ENCODE data around the gene IL1R1. TPM values are rescaled to one million over a fixed set of nuclear protein-coding genes. Genes with fewer than 3 reads are reported as not detected.
A peak's percentile ranks its signal among the peaks of the same experiment; 100 is the strongest.

Gene IL1R1
- total and polyA plus RNA-seq, 2 of the 4 experiments (the other 2 are of a cell fraction): 6.5 to 13.8 TPM

DNA sequence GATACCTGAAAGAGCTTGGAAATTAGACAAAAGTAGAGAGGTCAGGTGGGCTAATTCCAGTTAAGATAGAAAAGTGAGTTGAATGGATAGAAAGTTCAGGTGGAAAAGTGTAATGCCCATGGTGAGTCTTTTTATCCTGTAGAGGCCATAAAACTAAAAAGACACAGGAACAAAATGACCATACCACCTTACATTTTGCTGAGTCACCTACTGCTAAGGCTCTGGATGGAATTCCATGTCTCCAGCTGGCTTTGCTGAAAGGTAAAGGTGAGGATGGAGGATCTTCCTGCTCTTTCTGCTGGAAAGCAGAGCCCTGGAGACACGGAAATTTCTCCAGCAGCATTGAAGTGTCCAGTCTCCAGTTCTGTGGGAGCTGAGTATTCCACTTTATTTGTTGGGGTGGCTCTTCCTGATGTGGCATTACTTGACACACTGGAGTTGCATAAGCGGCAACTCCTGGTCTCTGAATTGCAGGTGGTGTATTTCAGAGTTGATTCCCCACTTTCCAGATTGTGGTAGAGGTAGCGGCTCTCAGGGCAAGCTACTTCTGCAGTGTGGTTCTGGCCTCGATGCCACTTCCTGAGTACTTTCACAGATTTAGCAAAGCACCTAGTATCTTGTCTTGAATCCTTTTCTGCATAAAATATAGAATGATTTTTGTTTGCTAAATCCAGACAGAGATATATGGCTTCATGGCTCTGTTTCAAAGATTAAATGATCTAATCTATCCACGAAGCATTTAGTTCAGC lies 55.0 kb downstream of the IL1R1 start:
- no TSS peak for BruUV-seq (replicated peaks)
- ATAC-seq (ENCODE audit: low read depth): no peak

More for the DNA sequence above, 55.0 kb downstream of the IL1R1 start:
- Histone ChIP-seq H4K8ac (ENCODE audit: low read depth in 2 of 2, low read length in 2 of 2) (no peak overlapping the region), H3K14ac (replicated peaks; ENCODE audit: low read depth, low read length) (no peak overlapping the region), H2BK20ac (ENCODE audit: low read depth, low read length) (no peak overlapping the region), H3K9me3 (ENCODE audit: control insufficient read depth, insufficient read depth, low read length) (no peaks in the 10 kb centered on the region), H3K9me1 (ENCODE audit: insufficient read depth, low read length) (0 out of 2 replicates have a peak, but pooled peaks cover 4% of the 10 kb centered on the region), H4K5ac (ENCODE audit: low read depth, low read length) (no peak overlapping the region), H2AK9ac (replicated peaks; ENCODE audit: low read depth, low read length, poor library complexity) (no peak overlapping the region), H3K4me3 (ENCODE audit: insufficient read depth, low read depth, low read length) (no peak overlapping the region), H3K4ac (ENCODE audit: low read depth, low read length) (no peak overlapping the region), H3K4me1 (ENCODE audit: control insufficient read depth, insufficient read depth, low read length) (peaks cover 3% of the 10 kb centered on the region; the same call in 1 of the 2 replicates), H4K91ac (ENCODE audit: insufficient read depth, low read depth, low read length) (no peak overlapping the region), H2BK5ac (ENCODE audit: low read depth, low read length, poor library complexity, severe bottlenecking) (no peak overlapping the region), H3K27ac (ENCODE audit: insufficient read depth, low read length) (no peak overlapping the region), H3K4me2 (ENCODE audit: low read depth, low read length) (no peak overlapping the region), H4K20me1 (ENCODE audit: insufficient read depth, low read length) (no peaks in the 10 kb centered on the region), H2AK5ac (ENCODE audit: low read depth, low read length) (no peak overlapping the region), H3K56ac (ENCODE audit: extremely low read depth, insufficient read depth, low read length) (no peak overlapping the region), H3K18ac (ENCODE audit: low read depth, low read length) (no peak overlapping the region), H2BK15ac (ENCODE audit: low read depth, low read length) (no peak overlapping the region), H3K79me1 (ENCODE audit: low read depth in 1 of 2, low read length in 2 of 2) (no peaks in the 10 kb centered on the region), H3K36me3 (ENCODE audit: control insufficient read depth, insufficient read depth, low read length) (no peaks in the 10 kb centered on the region), H3K23ac (ENCODE audit: low read depth, low read length) (no peak overlapping the region), H3K27me3 (ENCODE audit: control insufficient read depth, insufficient read depth, low read length) (no peaks in the 10 kb centered on the region; the same call in 1 of the 2 replicates), H2BK120ac (ENCODE audit: low read depth, low read length) (no peak overlapping the region), H3K9ac (ENCODE audit: low read depth, low read length) (no peak overlapping the region), H2AFZ (replicated peaks; ENCODE audit: low read length, poor library complexity) (no peak overlapping the region)
- no peak for DNase-seq
- intact Hi-C loops (cut with micrococcal nuclease): no loop called here
- ChIA-PET POLR2A (ENCODE audit: unreplicated experiment) (no interaction called here), CTCF (no interaction called here)
- TF ChIP-seq MAFK (IDR thresholded peaks at IDR 0.05; ENCODE audit: low read depth, low read length): 0 out of 2 replicates have a peak, but pooled peaks have one; percentile 14
- peak; percentile 84 for TF ChIP-seq NFE2L2 (IDR thresholded peaks at IDR 0.05; ENCODE audit: low read depth, low read length)
- TF ChIP-seq MAZ (IDR thresholded peaks at IDR 0.05; ENCODE audit: borderline replicate concordance, low read depth, low read length): no peak
- dilution Hi-C loops (cut with HindIII; ENCODE audit: low sequenced_read_pairs, unreplicated experiment): no loop called here
- in situ Hi-C loops (cut with MboI; ENCODE audit: low sequenced_read_pairs): no loop called here
- WGBS, 2 experiments (ENCODE audit: extremely low coverage in 2 of 2, insufficient read length in 1 of 2): no CpG with 5 or more reads among the region's 5 CpGs

Measured in IMR-90 (cell line).